Measurements from ENCODE around the gene ANKRD44. TPM values are rescaled to one million over a fixed set of nuclear protein-coding genes. Genes with fewer than 3 reads are reported as not detected.

The ANKRD44 gene
- total and polyA plus RNA-seq, 8 donors: 23.2 to 52.6 (median 29.8) TPM

DNA sequence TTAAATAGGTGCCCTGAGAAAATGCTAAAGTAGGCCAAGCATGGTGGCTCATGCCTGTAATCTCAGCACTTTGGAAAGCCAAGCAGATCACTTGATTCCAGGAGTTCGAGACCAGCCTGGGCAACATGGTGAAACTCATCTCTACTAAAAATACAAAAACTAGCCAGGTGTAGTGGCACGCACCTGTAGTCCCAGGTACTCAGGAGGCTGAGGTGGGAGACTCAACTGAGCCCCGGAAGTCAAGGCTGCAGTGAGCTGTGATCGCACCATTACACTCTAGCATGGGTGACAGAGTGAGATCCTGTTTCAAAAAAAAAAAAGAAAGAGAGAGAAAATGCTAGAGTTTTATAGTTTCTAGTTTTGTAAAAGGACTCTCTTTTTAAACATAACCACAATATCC is 12.0 kb downstream of the ANKRD44 start:
- no peaks in the 10 kb centered on the region for H3K27me3 ChIP-seq
- intact Hi-C loops (cut with DNase I): no loop called here

DNA sequence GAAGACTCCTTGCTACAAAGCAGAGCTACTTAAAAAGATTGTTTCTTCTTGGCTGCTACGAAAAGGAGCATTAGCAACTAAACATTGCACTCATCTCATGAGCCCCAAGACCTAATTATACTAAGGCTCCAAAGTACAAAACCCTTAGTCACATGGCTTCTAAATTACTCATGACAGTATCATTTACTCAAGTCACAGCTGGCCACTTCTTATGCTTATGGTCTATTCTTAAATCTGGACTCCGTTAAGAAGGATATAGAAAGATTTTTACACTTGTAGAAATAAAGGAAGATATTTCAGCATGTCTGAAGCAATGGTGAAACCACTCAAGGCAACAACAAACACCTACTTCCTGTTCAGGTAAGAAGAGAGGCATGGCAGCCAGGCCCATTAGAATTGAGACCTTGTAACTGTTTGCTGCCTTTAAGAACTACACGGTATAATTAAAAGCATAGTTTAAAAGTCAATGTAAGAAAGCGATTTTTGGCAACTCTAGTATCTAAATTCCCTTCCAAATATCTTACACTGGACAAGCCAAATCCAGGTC is 12.7 kb downstream of the ANKRD44 start:
- peak overlapping the region in 1 of 2 donors; percentile 68 for H3K27ac ChIP-seq
- H3K36me3 ChIP-seq: no peaks in the 10 kb centered on the region
- H3K4me1 ChIP-seq: peaks cover 14 to 67% of the 10 kb centered on the region in 2 donors
- DNase-seq: no peak
- H3K27me3 ChIP-seq: no peaks in the 10 kb centered on the region
- no peaks in the 10 kb centered on the region for H3K9me3 ChIP-seq
- H3K4me3 ChIP-seq: no peak overlapping the region
- peak; percentile 13 for ATAC-seq
- intact Hi-C loops (cut with DNase I): no loop called here
- TF ChIP-seq, protein P1, sequence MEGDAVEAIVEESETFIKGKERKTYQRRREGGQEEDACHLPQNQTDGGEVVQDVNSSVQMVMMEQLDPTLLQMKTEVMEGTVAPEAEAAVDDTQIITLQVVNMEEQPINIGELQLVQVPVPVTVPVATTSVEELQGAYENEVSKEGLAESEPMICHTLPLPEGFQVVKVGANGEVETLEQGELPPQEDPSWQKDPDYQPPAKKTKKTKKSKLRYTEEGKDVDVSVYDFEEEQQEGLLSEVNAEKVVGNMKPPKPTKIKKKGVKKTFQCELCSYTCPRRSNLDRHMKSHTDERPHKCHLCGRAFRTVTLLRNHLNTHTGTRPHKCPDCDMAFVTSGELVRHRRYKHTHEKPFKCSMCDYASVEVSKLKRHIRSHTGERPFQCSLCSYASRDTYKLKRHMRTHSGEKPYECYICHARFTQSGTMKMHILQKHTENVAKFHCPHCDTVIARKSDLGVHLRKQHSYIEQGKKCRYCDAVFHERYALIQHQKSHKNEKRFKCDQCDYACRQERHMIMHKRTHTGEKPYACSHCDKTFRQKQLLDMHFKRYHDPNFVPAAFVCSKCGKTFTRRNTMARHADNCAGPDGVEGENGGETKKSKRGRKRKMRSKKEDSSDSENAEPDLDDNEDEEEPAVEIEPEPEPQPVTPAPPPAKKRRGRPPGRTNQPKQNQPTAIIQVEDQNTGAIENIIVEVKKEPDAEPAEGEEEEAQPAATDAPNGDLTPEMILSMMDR (IDR thresholded peaks at IDR 0.05): no peak

More for the DNA sequence above, 12.0 kb downstream of the ANKRD44 start:
- TF ChIP-seq, protein P1 (IDR thresholded peaks at IDR 0.05): no peak
- Histone ChIP-seq H3K27ac (peak overlapping the region in 1 of 2 donors; percentile 68), H3K9me3 (no peaks in the 10 kb centered on the region), H3K4me3 (no peak overlapping the region), H3K36me3 (no peaks in the 10 kb centered on the region), H3K4me1 (peaks cover 14 to 62% of the 10 kb centered on the region in 2 donors)
- DNase-seq: no peak
- no peak for ATAC-seq

DNA sequence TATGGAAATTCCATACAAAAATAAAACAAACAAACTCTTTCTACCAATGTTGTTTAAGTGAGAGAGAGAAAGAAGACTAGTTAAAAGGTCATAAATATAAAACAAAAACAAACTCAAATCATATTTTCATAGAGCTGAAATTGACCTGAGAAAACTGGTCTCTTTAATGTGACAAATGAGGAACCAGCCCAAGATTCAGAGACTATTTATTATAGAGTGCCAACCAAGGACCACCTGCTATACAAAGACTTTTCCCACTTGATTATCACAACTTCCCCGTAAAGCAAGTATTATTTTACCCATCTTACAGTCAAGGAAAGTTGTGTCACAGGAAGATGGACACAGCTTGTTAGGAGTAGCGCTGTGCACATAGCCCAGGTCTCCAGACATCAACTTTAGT is 13.3 kb downstream of the ANKRD44 start:
- no peak overlapping the region for H3K4me3 ChIP-seq
- intact Hi-C loops (cut with DNase I): no loop called here
- no peaks in the 10 kb centered on the region for H3K9me3 ChIP-seq
- H3K4me1 ChIP-seq: peaks cover 14 to 67% of the 10 kb centered on the region in 2 donors
- DNase-seq: no peak
- H3K36me3 ChIP-seq: no peaks in the 10 kb centered on the region
- no peak for ATAC-seq
- TF ChIP-seq, protein P1 (IDR thresholded peaks at IDR 0.05): no peak
- H3K27me3 ChIP-seq: no peaks in the 10 kb centered on the region
- peak overlapping the region; percentile 28 to 68 for H3K27ac ChIP-seq

GRCh38 chr2:197296835-197297234 is 13.7 kb downstream of the ANKRD44 start:
- ATAC-seq (no peak), DNase-seq (no peak)
- peaks cover 14 to 62% of the 10 kb centered on the region in 2 donors for H3K4me1 ChIP-seq
- H3K27ac ChIP-seq: peak overlapping the region; percentile 28 to 68
- TF ChIP-seq, protein P1 (IDR thresholded peaks at IDR 0.05): no peak
- no peaks in the 10 kb centered on the region for H3K9me3 ChIP-seq
- H3K27me3 ChIP-seq: no peaks in the 10 kb centered on the region
- intact Hi-C loops (cut with DNase I): no loop called here
- H3K36me3 ChIP-seq: no peaks in the 10 kb centered on the region
- no peak overlapping the region for H3K4me3 ChIP-seq

DNA sequence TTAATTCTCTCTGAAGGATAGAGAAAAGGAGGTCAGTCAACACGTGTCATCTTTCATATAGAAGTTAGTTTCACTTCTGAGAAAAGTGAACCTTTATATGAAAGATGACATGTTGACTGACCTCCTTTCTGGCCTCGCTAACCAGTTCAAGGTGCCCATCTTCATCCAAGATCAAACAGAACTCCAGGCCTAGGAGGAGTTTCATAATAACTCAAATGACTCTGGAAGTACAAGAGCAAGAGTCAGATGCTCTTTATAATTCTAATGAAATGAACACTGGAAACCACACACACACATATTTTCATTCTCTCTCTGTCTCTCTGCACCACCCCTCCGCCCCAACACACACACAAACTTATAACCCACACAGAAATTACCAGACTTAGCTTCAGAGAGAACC is 16.3 kb downstream of the ANKRD44 start:
- no peaks in the 10 kb centered on the region for H3K9me3 ChIP-seq
- intact Hi-C loops (cut with DNase I): no loop called here
- H3K36me3 ChIP-seq: no peaks in the 10 kb centered on the region
- TF ChIP-seq, protein P1 (IDR thresholded peaks at IDR 0.05): no peak
- peak; percentile 25 for ATAC-seq
- H3K27ac ChIP-seq: peak overlapping the region; percentile 8 to 67
- no peak overlapping the region for H3K4me3 ChIP-seq
- DNase-seq: no peak
- peaks cover 14 to 61% of the 10 kb centered on the region in 2 donors for H3K4me1 ChIP-seq
- no peaks in the 10 kb centered on the region for H3K27me3 ChIP-seq

All from left lung (tissue), 10 donors.